Measurements from ENCODE around the gene PIGW.

PIGW gene

DNA sequence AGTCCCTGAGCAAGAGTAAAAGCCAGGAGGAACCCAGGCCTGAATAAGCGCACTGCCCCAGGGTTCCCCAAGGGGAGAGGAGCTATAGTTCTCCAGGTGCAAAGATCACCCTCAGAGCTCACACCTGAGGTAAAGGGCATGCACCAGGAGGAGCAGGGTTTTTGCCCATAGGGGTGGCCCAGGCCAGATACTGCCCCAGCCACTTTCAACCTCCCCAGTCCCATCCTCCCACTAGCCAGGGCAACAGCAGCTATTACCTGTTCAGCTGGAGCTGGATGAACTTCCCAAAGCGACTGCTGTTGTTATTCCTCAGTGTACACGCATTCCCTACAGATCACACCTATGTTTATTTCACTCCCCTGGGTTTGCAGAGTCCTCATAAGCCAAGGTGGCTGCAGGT is 19.9 kb upstream of the PIGW start:
- in situ Hi-C loops (cut with HindIII; ENCODE audit: low pct_unique_long_range_greater_than_20kb, low sequenced_read_pairs) = no loop called here
- TF ChIP-seq JUND (IDR thresholded peaks at IDR 0.05; ENCODE audit: low read depth) = no peak
- no peak for DNase-seq (ENCODE audit: low read depth in 1 of 2, low spot score in 1 of 2)

DNA sequence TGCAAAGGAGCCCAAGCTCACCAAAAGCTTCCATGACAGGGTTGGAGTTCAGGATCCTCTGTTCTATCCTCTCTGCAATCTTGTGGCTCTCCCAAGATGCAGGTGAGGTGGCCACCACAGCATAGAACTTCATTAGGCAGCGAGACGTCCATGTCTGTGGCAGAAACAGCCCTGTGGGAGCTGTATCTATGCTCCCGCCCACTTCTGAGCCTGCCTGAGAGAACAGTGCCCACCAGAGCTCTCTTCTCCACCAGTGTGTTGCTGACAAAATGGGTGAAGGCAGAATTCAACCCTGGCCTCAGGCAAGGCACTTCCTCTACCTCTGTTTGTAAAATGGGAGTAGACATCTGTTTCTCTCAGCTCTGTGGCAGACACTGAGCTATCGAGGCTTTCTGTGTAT is 18.9 kb upstream of the PIGW start:
- no peak for DNase-seq (ENCODE audit: low read depth in 1 of 2, low spot score in 1 of 2)
- in situ Hi-C loops (cut with HindIII; ENCODE audit: low pct_unique_long_range_greater_than_20kb, low sequenced_read_pairs) = no loop called here
- TF ChIP-seq JUND (IDR thresholded peaks at IDR 0.05; ENCODE audit: low read depth) = no peak

DNA sequence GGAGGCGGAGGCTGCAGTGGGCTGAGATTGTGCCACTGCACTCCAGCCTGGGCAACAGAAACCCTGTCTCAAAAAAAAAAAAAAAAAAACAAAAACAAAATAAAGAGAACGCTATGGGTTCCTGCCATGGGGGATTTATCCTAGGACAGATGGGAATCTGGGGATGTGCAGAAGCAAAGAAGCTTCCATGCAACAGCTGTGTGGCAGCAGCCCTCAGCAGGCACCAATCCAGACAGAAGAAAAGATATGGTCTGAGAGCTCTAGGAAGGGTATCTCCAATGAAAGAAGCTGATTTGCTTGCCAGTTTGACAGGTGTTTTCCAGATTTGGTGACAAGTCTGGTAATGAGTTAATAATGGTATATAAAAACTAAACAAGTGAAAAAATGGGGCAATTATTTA is 11.7 kb upstream of the PIGW start:
- in situ Hi-C loops (cut with HindIII; ENCODE audit: low pct_unique_long_range_greater_than_20kb, low sequenced_read_pairs) = no loop called here

DNA sequence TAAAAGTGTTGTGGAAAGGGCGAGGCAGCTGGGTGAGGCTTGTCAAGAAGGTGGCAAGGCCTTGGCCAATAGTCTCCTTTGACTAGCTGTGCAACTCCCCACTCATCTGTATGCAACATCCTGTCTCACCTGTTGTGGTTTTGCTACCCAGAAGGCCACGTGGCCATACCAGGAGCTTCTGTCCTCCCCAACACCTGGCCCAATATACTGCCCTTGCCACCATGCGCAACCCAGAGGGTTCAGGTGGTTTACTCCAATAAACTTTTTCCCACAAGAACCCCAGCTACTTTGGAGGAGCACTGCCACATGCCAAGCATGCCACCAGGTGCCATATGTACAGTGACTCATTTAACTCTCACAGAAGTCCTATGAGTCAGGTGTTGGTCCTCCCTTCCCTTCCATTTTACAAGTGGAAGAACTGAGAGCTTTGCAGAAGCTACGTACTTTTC is 10.3 kb upstream of the PIGW start:
- in situ Hi-C loops (cut with HindIII; ENCODE audit: low pct_unique_long_range_greater_than_20kb, low sequenced_read_pairs) = no loop called here
- no peak for DNase-seq (ENCODE audit: low read depth in 1 of 2, low spot score in 1 of 2)
- TF ChIP-seq JUND (IDR thresholded peaks at IDR 0.05; ENCODE audit: low read depth) = no peak

More for the DNA sequence above, 11.7 kb upstream of the PIGW start:
- no peak for TF ChIP-seq JUND (IDR thresholded peaks at IDR 0.05; ENCODE audit: low read depth)
- DNase-seq (ENCODE audit: low read depth in 1 of 2, low spot score in 1 of 2) = no peak

DNA sequence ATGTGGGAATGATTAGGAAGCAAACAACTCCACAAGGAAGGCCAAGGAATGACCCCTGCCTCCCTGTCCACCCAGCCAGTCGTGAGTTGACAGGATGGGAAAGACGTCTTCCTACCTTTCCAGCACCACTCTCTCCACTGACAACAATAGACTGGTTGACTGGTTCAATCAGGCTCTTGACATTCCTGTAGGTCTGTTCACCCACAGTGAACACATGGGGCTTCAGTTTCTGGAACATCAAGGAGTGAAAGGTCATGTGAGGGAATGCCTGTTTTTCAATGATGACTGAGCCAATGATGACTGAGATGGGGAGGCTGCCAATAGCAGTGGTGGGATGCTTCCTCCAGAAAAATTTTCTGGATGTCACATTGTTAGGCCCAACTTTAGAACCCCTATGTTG is 9.7 kb upstream of the PIGW start:
- no peak for TF ChIP-seq JUND (IDR thresholded peaks at IDR 0.05; ENCODE audit: low read depth)
- DNase-seq (ENCODE audit: low read depth in 1 of 2, low spot score in 1 of 2) = no peak
- in situ Hi-C loops (cut with HindIII; ENCODE audit: low pct_unique_long_range_greater_than_20kb, low sequenced_read_pairs) = no loop called here

DNA sequence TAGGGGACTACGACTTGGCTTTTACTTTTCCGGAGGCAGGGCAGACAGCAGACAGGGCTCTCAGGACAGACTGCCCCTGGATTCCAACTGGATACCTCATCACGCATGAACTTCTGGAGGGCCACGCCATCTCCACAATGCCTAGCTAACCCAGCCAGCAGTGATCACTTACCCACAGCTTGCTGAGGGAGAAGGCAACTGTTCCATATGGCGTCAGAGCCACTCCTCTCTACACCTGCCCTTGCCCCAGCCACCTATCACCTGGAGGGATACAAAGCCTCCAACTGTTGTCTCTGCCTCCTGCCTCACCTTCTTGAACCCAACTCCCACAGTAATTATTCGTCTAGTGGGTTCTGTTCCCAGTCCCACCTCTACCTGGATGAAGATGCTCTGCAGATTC is 8.9 kb upstream of the PIGW start:
- no peak for TF ChIP-seq JUND (IDR thresholded peaks at IDR 0.05; ENCODE audit: low read depth)
- in situ Hi-C loops (cut with HindIII; ENCODE audit: low pct_unique_long_range_greater_than_20kb, low sequenced_read_pairs) = no loop called here
- no peak for DNase-seq (ENCODE audit: low read depth in 1 of 2, low spot score in 1 of 2)

DNA sequence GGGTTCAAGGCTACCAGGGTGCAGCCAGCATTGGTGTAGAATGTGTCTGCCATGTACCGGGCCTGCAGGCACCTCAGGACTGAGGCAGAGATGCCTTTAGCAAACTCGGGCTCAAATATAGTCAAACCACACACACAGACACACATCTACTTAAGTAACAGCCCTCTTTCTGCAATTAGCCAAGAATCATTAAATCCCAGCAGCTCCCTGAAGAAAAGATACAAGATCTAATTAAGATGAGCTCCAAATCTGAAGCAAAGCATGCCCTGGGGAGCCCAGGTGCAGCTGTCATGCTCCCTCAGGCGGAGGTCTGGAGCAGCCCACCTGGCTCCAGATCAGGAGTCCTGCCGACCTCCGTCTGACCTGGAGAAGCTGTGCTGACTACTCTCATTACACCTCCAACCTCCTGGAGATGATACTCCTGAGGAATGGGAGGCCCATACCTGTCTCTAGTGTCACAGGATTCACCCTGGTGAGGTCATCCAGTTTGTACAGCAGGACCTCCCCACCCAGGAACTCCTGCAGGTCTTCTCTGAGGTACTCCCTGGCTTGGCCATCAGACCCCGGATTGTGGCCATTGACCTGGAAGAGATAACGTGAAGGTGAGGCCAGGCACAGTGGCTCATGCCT is 7.1 kb upstream of the PIGW start:
- in situ Hi-C loops (cut with HindIII; ENCODE audit: low pct_unique_long_range_greater_than_20kb, low sequenced_read_pairs) = no loop called here
- no peak for TF ChIP-seq JUND (IDR thresholded peaks at IDR 0.05; ENCODE audit: low read depth)
- no peak for DNase-seq (ENCODE audit: low read depth in 1 of 2, low spot score in 1 of 2)

DNA sequence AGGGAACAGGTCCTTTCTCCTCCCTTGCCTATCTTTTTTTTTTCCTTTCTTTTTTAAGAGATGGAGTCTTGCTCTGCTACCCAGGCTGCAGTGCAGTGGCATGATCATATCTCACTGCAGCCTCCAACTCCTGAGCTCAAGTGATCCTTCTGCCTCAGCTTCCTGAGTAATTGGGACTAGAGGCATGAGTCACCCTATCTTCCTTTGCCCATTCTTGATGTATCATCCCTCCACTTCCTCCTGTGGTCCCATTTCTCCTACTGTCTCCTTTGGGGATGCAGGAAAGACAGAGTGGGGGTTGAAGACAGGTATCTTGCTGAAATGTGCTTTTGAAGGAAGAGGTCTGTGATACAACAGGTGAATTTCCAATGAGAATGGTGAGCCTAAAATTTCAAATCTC is 5.7 kb upstream of the PIGW start:
- DNase-seq (ENCODE audit: low read depth in 1 of 2, low spot score in 1 of 2) = no peak
- in situ Hi-C loops (cut with HindIII; ENCODE audit: low pct_unique_long_range_greater_than_20kb, low sequenced_read_pairs) = no loop called here
- no peak for TF ChIP-seq JUND (IDR thresholded peaks at IDR 0.05; ENCODE audit: low read depth)

DNA sequence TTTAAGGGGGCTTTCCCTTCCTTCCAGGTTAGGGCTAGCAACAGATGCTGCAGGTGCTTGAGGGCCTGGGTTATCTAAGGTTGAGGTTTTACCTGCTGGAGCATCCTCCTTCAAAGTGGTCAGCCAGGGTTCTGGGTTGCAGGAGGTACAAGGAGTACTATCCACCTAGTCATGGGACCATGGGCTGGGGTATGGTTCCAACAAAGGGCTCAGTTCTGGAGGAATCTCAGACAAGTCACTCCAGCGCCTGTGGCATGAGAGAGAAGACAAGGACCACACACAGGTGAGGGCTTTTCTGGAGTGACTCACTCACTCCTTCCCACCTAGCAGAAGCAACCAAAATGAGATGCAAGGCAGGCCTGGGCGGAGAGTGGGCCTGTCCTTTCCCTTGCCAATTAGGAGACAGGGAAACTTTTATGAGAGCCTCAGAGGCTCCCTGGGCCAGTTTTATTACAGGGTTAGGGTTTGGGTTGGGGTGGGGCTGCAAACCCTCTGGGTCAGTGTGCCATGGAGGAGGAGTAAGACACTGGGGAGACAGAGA is 2.3 kb upstream of the PIGW start:
- TF ChIP-seq JUND (IDR thresholded peaks at IDR 0.05; ENCODE audit: low read depth) = no peak
- in situ Hi-C loops (cut with HindIII; ENCODE audit: low pct_unique_long_range_greater_than_20kb, low sequenced_read_pairs) = no loop called here
- DNase-seq (ENCODE audit: low read depth in 1 of 2, low spot score in 1 of 2) = no peak

DNA sequence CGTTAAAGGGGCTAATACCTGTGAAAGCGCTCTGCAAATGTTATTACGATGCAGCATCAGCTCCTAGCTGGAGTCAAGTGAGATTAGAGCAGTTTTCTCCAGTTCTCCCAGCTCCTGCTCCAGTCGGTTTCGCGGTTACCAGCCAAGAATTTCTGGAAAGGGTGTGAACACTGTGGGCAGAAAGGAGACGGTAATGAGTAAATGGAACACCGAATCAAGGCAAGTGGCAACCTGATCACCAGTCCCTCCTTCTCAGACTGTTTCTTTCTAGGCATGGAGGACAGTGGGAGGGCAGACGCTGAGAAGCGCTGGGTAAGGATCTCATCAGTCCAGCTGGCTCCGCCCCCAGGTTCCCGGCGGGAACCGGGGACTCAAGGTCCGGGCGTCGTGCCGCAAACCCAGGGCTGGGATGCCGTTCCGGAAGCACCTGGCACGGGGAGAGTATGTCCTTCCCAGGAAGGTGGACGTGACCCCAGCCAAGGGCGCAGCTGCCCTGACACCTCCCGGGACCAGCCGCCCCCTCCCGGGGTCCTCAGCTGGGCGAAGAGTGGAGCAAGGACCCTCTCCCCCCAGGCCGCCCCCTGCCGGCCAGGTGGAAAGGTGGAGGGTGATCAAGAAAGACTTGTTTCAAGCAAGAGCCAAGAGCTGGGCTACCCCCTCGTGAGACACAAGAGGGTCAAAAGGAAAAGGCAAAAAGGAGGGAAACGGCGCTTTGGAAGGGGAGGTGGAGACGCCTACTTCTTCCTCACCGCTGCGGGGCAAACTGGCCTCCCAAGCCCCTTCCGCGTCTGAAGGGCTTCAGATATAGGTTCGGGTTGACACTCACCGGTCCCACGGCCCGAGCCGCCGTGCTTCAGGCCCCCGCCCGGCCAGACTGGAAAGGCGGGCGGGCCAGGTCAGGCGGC is 600 bp upstream of the PIGW start:
- TF ChIP-seq JUND (IDR thresholded peaks at IDR 0.05; ENCODE audit: low read depth) = no peak
- DNase-seq (ENCODE audit: low read depth in 1 of 2, low spot score in 1 of 2) = peak; percentile 67 to 90
- in situ Hi-C loops (cut with HindIII; ENCODE audit: low pct_unique_long_range_greater_than_20kb, low sequenced_read_pairs) = no loop called here

DNA sequence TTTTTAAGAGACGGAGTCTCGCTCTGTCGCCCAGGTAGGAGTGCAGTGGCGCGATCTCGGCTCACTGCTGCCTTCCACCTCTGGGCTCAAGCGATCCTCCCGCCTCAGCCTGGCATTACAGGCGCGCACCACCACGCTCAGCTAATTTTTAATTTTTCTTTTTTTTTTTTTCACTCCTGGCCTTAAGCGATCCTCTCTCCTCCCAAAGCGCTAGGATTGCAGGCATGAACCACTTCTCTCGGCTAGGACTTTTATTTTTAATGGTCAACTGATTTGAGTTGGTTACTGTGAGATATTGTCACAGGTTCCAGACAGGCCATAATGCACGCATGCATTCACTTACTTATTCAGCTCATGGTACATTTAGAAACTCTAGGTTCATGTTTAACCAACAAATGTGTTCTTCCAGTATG is 888 bp downstream of the PIGW start:
- no peak for DNase-seq (ENCODE audit: low read depth in 1 of 2, low spot score in 1 of 2)
- in situ Hi-C loops (cut with HindIII; ENCODE audit: low pct_unique_long_range_greater_than_20kb, low sequenced_read_pairs) = no loop called here
- TF ChIP-seq JUND (IDR thresholded peaks at IDR 0.05; ENCODE audit: low read depth) = peak; percentile 12; the same call in 1 of the 2 replicates

DNA sequence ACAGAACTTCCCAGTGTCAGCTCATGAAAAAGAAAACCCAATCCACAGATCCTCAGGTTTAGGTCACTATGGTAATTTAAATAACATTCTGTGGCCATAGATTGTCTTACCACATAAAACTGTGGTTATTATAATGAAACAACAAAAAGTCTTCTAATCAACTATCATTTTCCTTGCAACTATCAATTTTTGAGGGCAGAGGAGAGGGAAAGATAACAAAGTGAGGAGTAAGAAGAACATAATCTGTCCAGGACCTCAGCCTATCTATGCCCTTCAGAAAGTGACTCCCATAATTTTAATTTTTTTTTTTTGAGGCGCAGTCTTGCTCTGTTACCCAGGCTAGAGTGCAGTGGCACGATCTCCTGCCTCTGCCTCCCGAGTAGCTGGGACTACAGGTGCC is 5.9 kb downstream of the PIGW start:
- in situ Hi-C loops (cut with HindIII; ENCODE audit: low pct_unique_long_range_greater_than_20kb, low sequenced_read_pairs) = no loop called here
- no peak for TF ChIP-seq JUND (IDR thresholded peaks at IDR 0.05; ENCODE audit: low read depth)
- DNase-seq (ENCODE audit: low read depth in 1 of 2, low spot score in 1 of 2) = no peak

DNA sequence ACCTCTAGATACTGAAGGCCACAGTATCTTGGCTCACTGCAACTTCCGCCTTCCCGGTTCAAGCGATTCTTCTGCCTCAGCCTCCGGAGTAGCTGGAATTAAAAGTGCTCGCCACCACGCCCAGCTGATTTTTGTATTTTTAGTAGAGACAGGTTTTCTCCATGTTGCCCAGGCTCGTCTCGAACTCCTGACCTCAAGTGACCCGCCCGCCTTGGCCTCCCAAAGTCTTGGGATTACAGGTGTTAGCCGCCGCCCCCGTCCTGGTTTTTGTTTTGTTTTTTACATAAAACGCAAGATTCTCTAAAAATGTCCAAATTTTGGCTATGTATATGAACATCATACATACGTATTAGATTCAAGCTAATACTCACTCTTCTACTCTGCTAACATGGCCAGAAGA is 8.0 kb downstream of the PIGW start:
- no peak for TF ChIP-seq JUND (IDR thresholded peaks at IDR 0.05; ENCODE audit: low read depth)
- no peak for DNase-seq (ENCODE audit: low read depth in 1 of 2, low spot score in 1 of 2)
- in situ Hi-C loops (cut with HindIII; ENCODE audit: low pct_unique_long_range_greater_than_20kb, low sequenced_read_pairs) = no loop called here

All from T47D (cell line).